ENCODE measurements around the gene GPC6. TPM values are rescaled to one million over a fixed set of nuclear protein-coding genes. Genes with fewer than 3 reads are reported as not detected.

The GPC6 gene
- total RNA-seq, 1 experiment from 2014 or later = not detected

GRCh38 chr13:93289842-93290241 is 63.2 kb downstream of the GPC6 start:
- Histone ChIP-seq H4K20me1 (ENCODE audit: insufficient read depth) (no peaks in the 10 kb centered on the region), H3F3A (ENCODE audit: insufficient read depth, low read depth) (no peaks in the 10 kb centered on the region), H3K4me1 (replicated peaks; ENCODE audit: insufficient read depth) (no peaks in the 10 kb centered on the region), H3K27ac (no peak overlapping the region), H3K4me2 (no peak overlapping the region), H3K9me2 (ENCODE audit: insufficient read depth) (no peaks in the 10 kb centered on the region), H2AFZ (no peak overlapping the region), H3K36me3 (ENCODE audit: low read depth) (no peaks in the 10 kb centered on the region), H3K9me3 (ENCODE audit: insufficient read depth, low read depth) (no peaks in the 10 kb centered on the region), H3K4me3 (no peak overlapping the region), H3K27me3 (ENCODE audit: insufficient read depth, low read depth) (no peaks in the 10 kb centered on the region), H3K79me2 (ENCODE audit: low read depth) (no peaks in the 10 kb centered on the region)
- intact Hi-C loops (cut with micrococcal nuclease; ENCODE audit: unreplicated experiment) = no loop called here
- no peak for DNase-seq
- no peak for TF ChIP-seq EZH2 (IDR thresholded peaks at IDR 0.05; ENCODE audit: low read depth)
- TF ChIP-seq, protein P1, sequence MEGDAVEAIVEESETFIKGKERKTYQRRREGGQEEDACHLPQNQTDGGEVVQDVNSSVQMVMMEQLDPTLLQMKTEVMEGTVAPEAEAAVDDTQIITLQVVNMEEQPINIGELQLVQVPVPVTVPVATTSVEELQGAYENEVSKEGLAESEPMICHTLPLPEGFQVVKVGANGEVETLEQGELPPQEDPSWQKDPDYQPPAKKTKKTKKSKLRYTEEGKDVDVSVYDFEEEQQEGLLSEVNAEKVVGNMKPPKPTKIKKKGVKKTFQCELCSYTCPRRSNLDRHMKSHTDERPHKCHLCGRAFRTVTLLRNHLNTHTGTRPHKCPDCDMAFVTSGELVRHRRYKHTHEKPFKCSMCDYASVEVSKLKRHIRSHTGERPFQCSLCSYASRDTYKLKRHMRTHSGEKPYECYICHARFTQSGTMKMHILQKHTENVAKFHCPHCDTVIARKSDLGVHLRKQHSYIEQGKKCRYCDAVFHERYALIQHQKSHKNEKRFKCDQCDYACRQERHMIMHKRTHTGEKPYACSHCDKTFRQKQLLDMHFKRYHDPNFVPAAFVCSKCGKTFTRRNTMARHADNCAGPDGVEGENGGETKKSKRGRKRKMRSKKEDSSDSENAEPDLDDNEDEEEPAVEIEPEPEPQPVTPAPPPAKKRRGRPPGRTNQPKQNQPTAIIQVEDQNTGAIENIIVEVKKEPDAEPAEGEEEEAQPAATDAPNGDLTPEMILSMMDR (conservative IDR thresholded peaks at IDR 0.05) = no peak
- ChIA-PET CTCF (no interaction called here), POLR2A (ENCODE audit: unreplicated experiment) (no interaction called here)
- no TSS peak for BruUV-seq (replicated peaks)

DNA sequence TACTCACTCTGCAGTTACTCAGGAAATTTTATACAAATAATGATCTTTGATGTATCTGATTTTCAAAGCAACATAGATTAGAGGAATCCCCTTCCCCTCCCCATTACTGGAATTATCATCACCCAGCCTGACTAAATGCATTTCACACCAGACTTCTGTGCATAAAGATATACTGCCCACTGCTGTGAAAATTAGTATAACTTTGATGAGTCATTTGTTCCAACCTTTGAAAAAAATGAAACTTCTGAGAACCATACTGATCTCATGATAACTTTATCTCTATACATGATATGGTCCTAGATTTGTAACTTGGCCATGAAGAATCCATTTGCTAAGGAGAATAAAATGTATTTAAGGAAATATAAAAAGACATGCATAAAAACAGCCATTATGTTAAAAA is 63.9 kb downstream of the GPC6 start:
- CTCF ChIA-PET = no interaction called here
- intact Hi-C loops (cut with micrococcal nuclease; ENCODE audit: unreplicated experiment) = no loop called here

DNA sequence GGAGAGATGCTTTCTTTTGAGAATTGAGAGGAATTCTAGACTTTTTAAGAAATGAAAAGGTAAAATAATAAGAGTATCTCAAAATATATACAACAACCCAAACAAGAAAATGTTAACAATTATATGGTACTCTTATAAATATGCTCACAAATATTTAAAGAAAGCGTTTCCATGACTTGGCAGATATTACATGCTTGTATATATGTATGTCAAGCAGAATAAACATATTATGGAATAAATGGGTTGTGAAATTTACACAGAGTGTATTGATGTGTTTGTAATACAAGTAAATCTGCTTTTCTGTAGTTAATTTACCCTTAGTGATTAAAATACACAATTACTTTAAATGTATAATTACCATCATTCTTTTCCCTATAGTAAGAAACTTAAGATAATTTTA is 65.8 kb downstream of the GPC6 start:
- BruUV-seq (replicated peaks) = no TSS peak
- Histone ChIP-seq H3K4me1 (replicated peaks; ENCODE audit: insufficient read depth) (no peaks in the 10 kb centered on the region), H3K4me3 (no peak overlapping the region), H3K9me3 (ENCODE audit: insufficient read depth, low read depth) (no peaks in the 10 kb centered on the region), H3K4me2 (no peak overlapping the region), H3K79me2 (ENCODE audit: low read depth) (no peaks in the 10 kb centered on the region), H3K36me3 (ENCODE audit: low read depth) (no peaks in the 10 kb centered on the region), H3K27me3 (ENCODE audit: insufficient read depth, low read depth) (no peaks in the 10 kb centered on the region), H2AFZ (no peak overlapping the region), H3F3A (ENCODE audit: insufficient read depth, low read depth) (no peaks in the 10 kb centered on the region), H3K9me2 (ENCODE audit: insufficient read depth) (no peaks in the 10 kb centered on the region), H3K27ac (no peak overlapping the region), H4K20me1 (ENCODE audit: insufficient read depth) (no peaks in the 10 kb centered on the region)
- intact Hi-C loops (cut with micrococcal nuclease; ENCODE audit: unreplicated experiment) = no loop called here
- ChIA-PET POLR2A (ENCODE audit: unreplicated experiment) (no interaction called here), CTCF (no interaction called here)
- DNase-seq = no peak
- TF ChIP-seq, protein P1 (conservative IDR thresholded peaks at IDR 0.05) = no peak
- no peak for TF ChIP-seq EZH2 (IDR thresholded peaks at IDR 0.05; ENCODE audit: low read depth)

More for the DNA sequence above, 63.9 kb downstream of the GPC6 start:
- TF ChIP-seq, protein P1 (conservative IDR thresholded peaks at IDR 0.05) = no peak
- no peak for TF ChIP-seq EZH2 (IDR thresholded peaks at IDR 0.05; ENCODE audit: low read depth)
- Histone ChIP-seq H3K4me2 (no peak overlapping the region), H3K79me2 (ENCODE audit: low read depth) (no peaks in the 10 kb centered on the region), H3K36me3 (ENCODE audit: low read depth) (no peaks in the 10 kb centered on the region), H3K4me3 (no peak overlapping the region), H3K4me1 (replicated peaks; ENCODE audit: insufficient read depth) (no peaks in the 10 kb centered on the region), H3K27ac (no peak overlapping the region), H3F3A (ENCODE audit: insufficient read depth, low read depth) (no peaks in the 10 kb centered on the region), H3K27me3 (ENCODE audit: insufficient read depth, low read depth) (no peaks in the 10 kb centered on the region), H3K9me2 (ENCODE audit: insufficient read depth) (no peaks in the 10 kb centered on the region), H4K20me1 (ENCODE audit: insufficient read depth) (no peaks in the 10 kb centered on the region), H3K9me3 (ENCODE audit: insufficient read depth, low read depth) (no peaks in the 10 kb centered on the region), H2AFZ (no peak overlapping the region)
- POLR2A ChIA-PET (ENCODE audit: unreplicated experiment) = no interaction called here
- BruUV-seq (replicated peaks) = no TSS peak
- no peak for DNase-seq
